Spleen (tissue), 11 donors: ENCODE data around the gene SDS. TPM values are rescaled to one million over a fixed set of nuclear protein-coding genes. Genes with fewer than 3 reads are reported as not detected.

Source experiments
- DNase-seq: peaks from one replicate; pipeline ENCODE4 v3.0.0-alpha.2; 2020
- H3K27ac ChIP-seq, 8 donors: fragments of 200-600 bp; sonication (generic) in 7 of 8; 1 replicate in 4 of 8; 2 replicates in 4 of 8; pipeline versions ENCODE4 v1.5.0 to v1.8.0; 2016 to 2021; ENCODE audit warnings: inconsistent platforms in 4 of 8, mild to moderate bottlenecking in 4 of 8, moderate library complexity in 1 of 8
- H3K27me3 ChIP-seq, 7 donors: fragments of 200-600 bp; sonication (generic) in 6 of 7; replicated peaks in 1 of 7; 1 replicate in 4 of 7; 2 replicates in 3 of 7; pipeline versions ENCODE4 v1.5.0 to v1.8.0; 2016 to 2021; ENCODE audit warnings: inconsistent platforms in 3 of 7, mild to moderate bottlenecking in 1 of 7
- H3K36me3 ChIP-seq, 6 donors: fragments of 200-600 bp; sonication (generic) in 5 of 6; 1 replicate in 4 of 6; 2 replicates in 2 of 6; pipeline versions ENCODE4 v1.5.0 to v1.8.0; 2016 to 2021; ENCODE audit warnings: inconsistent platforms in 2 of 6
- H3K4me1 ChIP-seq, 6 donors: fragments of 200-600 bp; sonication (generic) in 5 of 6; 1 replicate in 3 of 6; 2 replicates in 3 of 6; pipeline versions ENCODE4 v1.5.0 to v1.8.0; 2016 to 2021; ENCODE audit warnings: inconsistent platforms in 3 of 6
- H3K4me3 ChIP-seq, 8 donors: fragments of 200-600 bp; sonication (generic) in 7 of 8; 1 replicate in 4 of 8; 2 replicates in 4 of 8; pipeline versions ENCODE4 v1.5.0 to v1.8.0; 2016 to 2021; ENCODE audit warnings: inconsistent platforms in 4 of 8, mild to moderate bottlenecking in 4 of 8, moderate library complexity in 2 of 8
- H3K9me3 ChIP-seq, 8 donors: fragments of 200-600 bp; sonication (generic) in 7 of 8; 1 replicate in 4 of 8; 2 replicates in 4 of 8; pipeline versions ENCODE4 v1.5.0 to v1.8.0; 2016 to 2021; ENCODE audit warnings: inconsistent platforms in 4 of 8
- POLR2A ChIP-seq, 3 donors: fragments of 450-650 bp; IDR thresholded peaks; one replicate each; pipeline ENCODE4 v1.5.1; 2017; ENCODE audit warnings: antibody characterized with exemption in 3 of 3, mild to moderate bottlenecking in 1 of 3
- POLR2AphosphoS5 ChIP-seq, 3 donors: sonication (generic); formaldehyde crosslinking; IDR thresholded peaks; one replicate each; pipeline ENCODE4 v1.5.1; 2017; ENCODE audit warnings: antibody characterized with exemption in 3 of 3
- WGBS, 5 donors: extraction: QIAGEN DNeasy Blood & Tissue Kit in 3 of 5; methylation state at CpG; one replicate each; pipeline versions ENCODE4 v1.1.5 to v1.1.7; 2013 to 2018; 5-methylcytosine and 5-hydroxymethylcytosine counted together
- intact Hi-C: fragments of 100-400 bp; cut with DNase I; formaldehyde crosslinking; loops from one replicate; pipeline ENCODE4 v1.15.0; 2023; ENCODE audit warnings: low total_unique reads
- polyA plus RNA-seq, 3 donors: library from polyadenylated mRNA; stranded (reverse); fragments of 200-250 nt; gene quantifications; one replicate each; pipeline ENCODE4 v1.2.1, GENCODE V29; 2013
- total RNA-seq, 7 donors: library from RNA; depleted of rRNA in 3 of 7; stranded (reverse); fragments of >200 nt in 3 of 7; fragmentation: NEBNext Ultra II Directional in 4 of 7; extraction: Animal tissue kit (Norgen Biotek cat#: 25700) in 4 of 7; gene quantifications; one replicate each; pipeline versions ENCODE4 v1.1.0 to v1.2.1, GENCODE V29; 2016 to 2021
- TF ChIP-seq, protein P1 (sequence below), 11 experiments: fragments of 200-600 bp in 7 of 11; fragments of 450-650 bp in 4 of 11; sonication (generic) in 4 of 11; IDR thresholded peaks in 8 of 11; conservative IDR thresholded peaks in 3 of 11; 1 replicate in 7 of 11; 2 replicates in 4 of 11; pipeline versions ENCODE4 v1.4.0 to v1.8.0; 2016 to 2021; ENCODE audit warnings: antibody characterized with exemption in 11 of 11, inconsistent platforms in 4 of 11, mild to moderate bottlenecking in 1 of 11
- donor health status: healthy with polysubstance abuse.
- donor health status: DM: no; HTN: no; CAD: no; lungs with moderate emphysema.
- donor health status: DM: no; HTN: no; CAD: no.
- donor health status: Bipolar disorder and iron deficiency.
- donor health status: healthy.
- donor health status: DM: no; HTN: no; CAD: no.
- donor health status: DM: yes; HTN: yes; CAD: no.

The SDS gene
- total and polyA plus RNA-seq, 10 donors, result 0.61 to 3.5 (median 1.2) TPM; not detected in 1

DNA sequence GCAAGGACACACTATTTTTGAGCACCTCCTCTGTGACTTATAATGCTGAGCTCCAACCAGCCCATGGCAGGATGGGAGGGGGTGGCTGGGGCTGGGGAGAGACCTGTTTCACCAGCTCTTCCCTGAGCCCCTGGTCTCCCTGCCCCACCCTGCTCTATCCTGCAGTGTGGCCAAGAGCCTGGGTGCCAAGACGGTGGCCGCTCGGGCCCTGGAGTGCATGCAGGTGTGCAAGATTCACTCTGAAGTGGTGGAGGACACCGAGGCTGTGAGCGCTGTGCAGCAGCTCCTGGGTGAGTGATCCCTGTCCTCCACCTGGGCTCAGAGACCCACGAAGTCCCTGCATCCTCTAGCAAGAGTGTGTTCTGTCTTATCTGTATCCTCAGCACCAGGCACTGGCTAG, 32.9 kb upstream of the SDS start:
- Histone ChIP-seq H3K4me3 (no peak overlapping the region), H3K36me3 (no peaks in the 10 kb centered on the region), H3K27ac (no peak overlapping the region), H3K9me3 (no peaks in the 10 kb centered on the region), H3K4me1 (no peaks in the 10 kb centered on the region), H3K27me3 (peaks cover 0 to 33% (median 0%) of the 10 kb centered on the region in 7 donors)
- DNase-seq, result no peak
- 81 to 100% (median 85%) methylated on average over 1 to 6 of the region's 6 CpGs for WGBS, 5 donors
- no peak for TF ChIP-seq POLR2AphosphoS5 (IDR thresholded peaks at IDR 0.05)
- TF ChIP-seq, protein P1, sequence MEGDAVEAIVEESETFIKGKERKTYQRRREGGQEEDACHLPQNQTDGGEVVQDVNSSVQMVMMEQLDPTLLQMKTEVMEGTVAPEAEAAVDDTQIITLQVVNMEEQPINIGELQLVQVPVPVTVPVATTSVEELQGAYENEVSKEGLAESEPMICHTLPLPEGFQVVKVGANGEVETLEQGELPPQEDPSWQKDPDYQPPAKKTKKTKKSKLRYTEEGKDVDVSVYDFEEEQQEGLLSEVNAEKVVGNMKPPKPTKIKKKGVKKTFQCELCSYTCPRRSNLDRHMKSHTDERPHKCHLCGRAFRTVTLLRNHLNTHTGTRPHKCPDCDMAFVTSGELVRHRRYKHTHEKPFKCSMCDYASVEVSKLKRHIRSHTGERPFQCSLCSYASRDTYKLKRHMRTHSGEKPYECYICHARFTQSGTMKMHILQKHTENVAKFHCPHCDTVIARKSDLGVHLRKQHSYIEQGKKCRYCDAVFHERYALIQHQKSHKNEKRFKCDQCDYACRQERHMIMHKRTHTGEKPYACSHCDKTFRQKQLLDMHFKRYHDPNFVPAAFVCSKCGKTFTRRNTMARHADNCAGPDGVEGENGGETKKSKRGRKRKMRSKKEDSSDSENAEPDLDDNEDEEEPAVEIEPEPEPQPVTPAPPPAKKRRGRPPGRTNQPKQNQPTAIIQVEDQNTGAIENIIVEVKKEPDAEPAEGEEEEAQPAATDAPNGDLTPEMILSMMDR (IDR thresholded peaks at IDR 0.05 in 8 of 11, conservative IDR thresholded peaks at IDR 0.05 in 3 of 11), result no peak
- TF ChIP-seq POLR2A (IDR thresholded peaks at IDR 0.05), result no peak
- intact Hi-C loops, result no loop called here

DNA sequence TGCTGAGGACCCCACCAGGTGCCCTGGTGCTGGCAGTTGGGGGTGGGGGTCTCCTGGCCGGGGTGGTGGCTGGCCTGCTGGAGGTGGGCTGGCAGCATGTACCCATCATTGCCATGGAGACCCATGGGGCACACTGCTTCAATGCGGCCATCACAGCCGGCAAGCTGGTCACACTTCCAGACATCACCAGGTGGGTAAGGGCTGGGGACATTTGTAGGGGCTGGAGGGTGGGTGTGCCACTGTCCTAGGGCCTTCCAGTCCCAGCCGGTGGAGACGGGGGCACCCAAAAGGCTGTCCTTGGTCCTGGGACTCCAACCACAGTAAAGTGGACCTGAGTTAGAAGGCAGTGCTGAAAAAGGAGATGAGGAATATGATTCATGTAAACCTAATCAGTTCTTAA, 31.7 kb upstream of the SDS start:
- Histone ChIP-seq H3K9me3 (no peaks in the 10 kb centered on the region), H3K4me1 (no peaks in the 10 kb centered on the region), H3K4me3 (no peak overlapping the region), H3K27ac (no peak overlapping the region), H3K27me3 (peaks cover 0 to 28% (median 0%) of the 10 kb centered on the region in 7 donors), H3K36me3 (no peaks in the 10 kb centered on the region)
- WGBS, 5 donors, result 69 to 92% (median 87%) methylated on average over 3 to 5 of the region's 5 CpGs
- intact Hi-C loops, result no loop called here
- TF ChIP-seq, protein P1 (IDR thresholded peaks at IDR 0.05 in 8 of 11, conservative IDR thresholded peaks at IDR 0.05 in 3 of 11), result no peak
- TF ChIP-seq POLR2A (IDR thresholded peaks at IDR 0.05) (no peak), POLR2AphosphoS5 (IDR thresholded peaks at IDR 0.05) (no peak)
- no peak for DNase-seq

DNA sequence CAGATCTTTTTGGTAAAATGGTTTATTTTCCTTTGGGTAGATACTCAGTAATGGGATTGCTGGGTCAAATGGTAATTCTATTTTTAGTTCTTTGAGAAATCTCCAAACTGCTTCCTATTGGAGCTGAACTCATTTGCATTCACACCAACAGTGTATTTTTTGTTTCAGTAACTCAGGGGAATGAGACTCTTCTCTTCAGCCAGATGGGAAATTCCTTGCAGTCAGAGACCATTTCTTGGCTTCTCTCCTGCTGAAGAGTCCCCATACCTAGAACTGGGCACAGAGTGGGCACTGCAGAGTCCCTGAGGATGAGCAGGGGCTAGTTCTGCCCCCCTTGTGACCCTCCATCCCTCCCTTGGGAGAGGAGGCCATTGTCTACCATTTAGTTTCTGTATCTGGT, 29.3 kb upstream of the SDS start:
- H3K4me3 ChIP-seq, result no peak overlapping the region
- no peaks in the 10 kb centered on the region for H3K36me3 ChIP-seq
- H3K4me1 ChIP-seq, result no peaks in the 10 kb centered on the region
- H3K27ac ChIP-seq, result no peak overlapping the region
- no peaks in the 10 kb centered on the region for H3K9me3 ChIP-seq
- DNase-seq, result no peak
- TF ChIP-seq, protein P1 (IDR thresholded peaks at IDR 0.05 in 8 of 11, conservative IDR thresholded peaks at IDR 0.05 in 3 of 11), result no peak
- TF ChIP-seq POLR2AphosphoS5 (IDR thresholded peaks at IDR 0.05), result no peak
- TF ChIP-seq POLR2A (IDR thresholded peaks at IDR 0.05), result no peak
- intact Hi-C loops, result no loop called here
- H3K27me3 ChIP-seq, result peaks cover 0 to 27% (median 0%) of the 10 kb centered on the region in 7 donors

DNA sequence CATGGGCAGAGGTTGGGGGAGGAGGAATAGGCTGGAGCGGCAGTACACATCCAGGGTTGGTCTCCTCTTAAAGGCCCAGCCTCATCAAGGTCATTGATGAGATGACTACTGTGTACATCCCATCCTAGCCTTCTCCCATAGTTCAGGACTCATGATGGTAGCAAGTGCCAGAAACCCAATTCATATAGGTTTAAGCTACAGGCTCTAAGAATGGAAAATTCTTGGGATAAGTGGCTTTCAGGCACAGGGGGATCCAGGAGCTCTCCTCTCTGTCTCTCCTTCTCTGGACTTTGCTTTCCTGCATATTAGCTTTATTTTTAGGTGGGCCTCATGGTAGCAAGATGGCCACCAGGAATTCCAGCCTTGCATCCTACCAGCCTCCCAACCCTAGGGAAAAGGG, 24.8 kb upstream of the SDS start:
- intact Hi-C loops, result loop anchor here (10.0 kb wide), 1 partner anchor 104 kb away; no protein-coding TSS in a partner anchor
- TF ChIP-seq POLR2AphosphoS5 (IDR thresholded peaks at IDR 0.05), result no peak
- no peak for TF ChIP-seq POLR2A (IDR thresholded peaks at IDR 0.05)
- TF ChIP-seq, protein P1 (IDR thresholded peaks at IDR 0.05 in 8 of 11, conservative IDR thresholded peaks at IDR 0.05 in 3 of 11), result no peak
- H3K4me3 ChIP-seq, result no peak overlapping the region
- 86 to 100% (median 94%) methylated on average over 1 of the region's 1 CpG for WGBS, 5 donors
- H3K4me1 ChIP-seq, result peaks cover 0 to 16% (median 2%) of the 10 kb centered on the region in 6 donors
- no peak for DNase-seq
- no peak overlapping the region for H3K27ac ChIP-seq
- H3K9me3 ChIP-seq, result no peaks in the 10 kb centered on the region
- no peaks in the 10 kb centered on the region for H3K36me3 ChIP-seq
- peaks cover 0 to 44% (median 0%) of the 10 kb centered on the region in 7 donors for H3K27me3 ChIP-seq
